NCI-H1092 treated with DMSO at 0.1 percent for 48 hours (cell line): Measurements from ENCODE around the gene SP9.
A peak's percentile ranks its signal among the peaks of the same experiment; 100 is the strongest.

Experiments used
- DNase-seq: peaks from one replicate; lab custom pipeline; 2025; lab: John Stamatoyannopoulos, UW

SP9 gene

GRCh38 chr2:174333372-174334277 is 1.1 kb upstream of the SP9 start:
- no peak for DNase-seq

- DNase-seq = no peak
Observed at GRCh38 chr2:174334278-174334715, 457 bp upstream of the SP9 start.

- no peak for DNase-seq
Observed at GRCh38 chr2:174335254-174335987, 667 bp downstream of the SP9 start.

- DNase-seq = no peak
Observed at GRCh38 chr2:174335988-174336500, 1.3 kb downstream of the SP9 start.

GRCh38 chr2:174336501-174337336 is 2.0 kb downstream of the SP9 start:
- DNase-seq = peak; percentile 62

GRCh38 chr2:174337337-174338146 is 2.8 kb downstream of the SP9 start:
- no peak for DNase-seq

- DNase-seq = no peak
Observed at GRCh38 chr2:174338147-174338605, 3.4 kb downstream of the SP9 start.

GRCh38 chr2:174338671-174339560 is 4.2 kb downstream of the SP9 start:
- no peak for DNase-seq

GRCh38 chr2:174339561-174340399 is 5.0 kb downstream of the SP9 start:
- DNase-seq = no peak

- no peak for DNase-seq
Observed at GRCh38 chr2:174340400-174341292, 5.9 kb downstream of the SP9 start.

- DNase-seq = peak; percentile 52
Observed at GRCh38 chr2:174341293-174341994, 6.7 kb downstream of the SP9 start.

- no peak for DNase-seq
Observed at GRCh38 chr2:174341995-174342685, 7.4 kb downstream of the SP9 start.

- DNase-seq = peak; percentile 9
Observed at GRCh38 chr2:174342686-174343342, 8.1 kb downstream of the SP9 start.

- no peak for DNase-seq
Observed at GRCh38 chr2:174343343-174343622, 8.5 kb downstream of the SP9 start.

GRCh38 chr2:174343623-174344455 is 9.1 kb downstream of the SP9 start:
- no peak for DNase-seq
